GM12878 (cell line): ENCODE measurements around the gene NEBL.

ENCODE experiments used
- ATF7 ChIP-seq: fragments of 450-650 bp; IDR thresholded peaks from 2 replicates; pipeline ENCODE4 v1.6.1; 2016; ENCODE audit warnings: low read depth, mild to moderate bottlenecking
- CTCF ChIP-seq, 3 experiments: IDR thresholded peaks in 2 of 3; conservative IDR thresholded peaks in 1 of 3; 2 replicates each; pipeline ENCODE4 v1.5.1; 2011; ENCODE audit warnings: low read depth in 3 of 3, low read length in 3 of 3, mild to moderate bottlenecking in 3 of 3, control low read depth in 2 of 3, moderate library complexity in 2 of 3, inconsistent platforms in 1 of 3, mixed read lengths in 1 of 3; ENCODE audit not compliant: control insufficient read depth in 2 of 3, insufficient read depth in 1 of 3; ENCODE audit errors: extremely low read depth in 1 of 3
- FOS ChIP-seq: IDR thresholded peaks from 3 replicates; pipeline ENCODE4 v1.6.1; 2011; ENCODE audit warnings: borderline replicate concordance; ENCODE audit not compliant: insufficient read length; ENCODE audit errors: extremely low read depth
- KAT2A ChIP-seq: conservative IDR thresholded peaks from 2 replicates; pipeline ENCODE4 v1.6.1; 2011; ENCODE audit warnings: low read depth, low read length; ENCODE audit not compliant: control insufficient read depth
- POLR2AphosphoS5 ChIP-seq: IDR thresholded peaks from 2 replicates; pipeline ENCODE4 v1.6.1; 2011; ENCODE audit warnings: mild to moderate bottlenecking, low read length, inconsistent platforms

GRCh38 chr10:20877554-20877953 lies 19.6 kb downstream of the NEBL start:
- TF ChIP-seq KAT2A (no peak), ATF7 (no peak), FOS (no peak), CTCF (IDR thresholded peaks at IDR 0.05 in 2 of 3, conservative IDR thresholded peaks at IDR 0.05 in 1 of 3; ENCODE audit: control insufficient read depth in 2 of 3, extremely low read depth in 1 of 3, insufficient read depth in 1 of 3, low read depth in 3 of 3, low read length in 3 of 3) (no peak), POLR2AphosphoS5 (no peak)
